Subcutaneous abdominal adipose tissue (tissue), 5 donors: ENCODE measurements around the gene TFCP2L1.

ENCODE experiments used
- H3K27ac ChIP-seq: one replicate; pipeline ENCODE4 v1.7.0; 2013; ENCODE audit warnings: low read depth, mild to moderate bottlenecking, inconsistent platforms, low read length, moderate library complexity
- H3K27me3 ChIP-seq, 5 donors: one replicate each; pipeline ENCODE4 v1.7.0; 2013; ENCODE audit warnings: low read length in 5 of 5, inconsistent platforms in 1 of 5; ENCODE audit not compliant: control insufficient read depth in 5 of 5, insufficient read depth in 4 of 5
- H3K36me3 ChIP-seq, 5 donors: one replicate each; pipeline ENCODE4 v1.7.0; 2013; ENCODE audit warnings: low read length in 5 of 5; ENCODE audit not compliant: control insufficient read depth in 5 of 5, insufficient read depth in 5 of 5
- H3K4me1 ChIP-seq, 5 donors: one replicate each; pipeline ENCODE4 v1.7.0; 2013; ENCODE audit warnings: low read length in 5 of 5, mild to moderate bottlenecking in 3 of 5, moderate library complexity in 1 of 5; ENCODE audit not compliant: control insufficient read depth in 5 of 5, insufficient read depth in 5 of 5
- H3K4me3 ChIP-seq, 5 donors: one replicate each; pipeline ENCODE4 v1.7.0; 2013; ENCODE audit warnings: low read length in 5 of 5, low read depth in 1 of 5
- H3K9ac ChIP-seq, 5 donors: one replicate each; pipeline ENCODE4 v1.7.0; 2013; ENCODE audit warnings: low read length in 5 of 5, mild to moderate bottlenecking in 4 of 5, moderate library complexity in 3 of 5
- H3K9me3 ChIP-seq, 5 donors: one replicate each; pipeline ENCODE4 v1.7.0; 2013; ENCODE audit warnings: low read length in 5 of 5; ENCODE audit not compliant: control insufficient read depth in 5 of 5
- donor health status: healthy.
- donor health status: healthy.
- donor health status: healthy.
- donor health status: healthy.
- donor health status: healthy.

TFCP2L1 gene

DNA sequence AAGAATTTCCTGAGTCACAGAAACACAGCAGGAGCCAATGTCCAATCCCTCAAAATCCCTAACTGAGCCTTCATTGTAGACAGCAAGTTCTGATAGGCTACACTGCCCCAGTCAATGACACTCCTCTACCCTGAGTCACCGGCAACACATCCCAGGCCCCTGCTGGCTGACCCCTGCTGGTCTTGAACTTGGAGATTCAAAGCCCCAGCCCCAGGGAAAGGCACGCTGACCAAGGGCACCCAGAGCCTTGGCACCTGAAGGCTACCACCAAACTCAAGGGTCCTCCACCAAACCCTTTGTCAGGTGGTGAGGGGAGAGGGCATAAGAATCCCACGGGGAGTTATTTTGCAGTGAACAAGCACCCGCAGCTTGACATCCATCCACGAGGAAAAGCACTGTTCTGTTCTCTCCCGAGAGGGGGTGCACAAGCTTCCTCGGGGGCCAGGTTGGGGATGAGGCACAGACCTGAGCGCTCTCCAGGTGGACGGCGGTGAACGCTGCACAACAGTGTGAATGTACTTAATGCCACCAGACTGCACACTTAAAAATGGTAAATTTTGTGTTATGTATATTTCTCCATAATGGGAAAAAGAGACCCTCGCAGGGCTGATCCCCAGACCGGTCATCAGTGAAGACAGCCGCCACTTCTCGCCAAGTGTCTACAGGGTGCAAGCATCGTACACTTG lies 46.9 kb downstream of the TFCP2L1 start:
- Histone ChIP-seq H3K9ac (no peak overlapping the region), H3K36me3 (no peaks in the 10 kb centered on the region), H3K4me1 (no peaks in the 10 kb centered on the region), H3K9me3 (no peaks in the 10 kb centered on the region), H3K27me3 (peaks cover 6 to 17% (median 16%) of the 10 kb centered on the region in 5 donors), H3K4me3 (no peak overlapping the region), H3K27ac (no peak overlapping the region)

DNA sequence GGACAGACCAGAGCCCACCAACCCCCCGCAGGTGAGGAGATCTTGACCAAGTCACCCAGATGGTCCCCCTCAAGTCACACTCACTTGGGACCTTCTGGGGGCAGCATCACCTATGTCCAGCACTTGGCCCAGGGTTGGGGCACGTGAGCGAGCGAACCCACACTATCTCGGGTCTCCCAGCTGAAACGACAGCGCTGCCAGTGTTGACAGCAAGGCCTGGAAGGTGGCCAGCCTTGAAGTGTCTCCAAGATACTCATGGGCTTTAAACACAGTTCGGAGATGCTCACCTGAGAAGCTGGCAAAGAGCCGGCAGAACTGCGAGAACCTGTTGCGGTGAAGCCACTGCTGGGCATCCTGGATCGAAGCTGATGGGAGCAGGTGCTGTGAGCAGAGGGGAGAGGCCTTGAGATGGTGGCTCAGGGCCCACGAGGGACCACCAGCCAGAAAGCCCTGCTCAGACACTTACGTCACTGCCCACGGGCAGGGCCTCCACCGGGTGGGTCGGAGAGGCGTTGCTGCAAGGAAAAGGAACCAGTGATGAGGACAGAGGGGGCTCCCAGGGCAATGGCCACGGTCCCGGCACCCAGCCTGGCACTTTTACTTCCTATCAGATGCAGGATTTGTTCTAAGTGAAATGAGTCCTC lies 47.5 kb downstream of the TFCP2L1 start:
- no peaks in the 10 kb centered on the region for H3K4me1 ChIP-seq
- no peak overlapping the region for H3K27ac ChIP-seq
- no peaks in the 10 kb centered on the region for H3K36me3 ChIP-seq

DNA sequence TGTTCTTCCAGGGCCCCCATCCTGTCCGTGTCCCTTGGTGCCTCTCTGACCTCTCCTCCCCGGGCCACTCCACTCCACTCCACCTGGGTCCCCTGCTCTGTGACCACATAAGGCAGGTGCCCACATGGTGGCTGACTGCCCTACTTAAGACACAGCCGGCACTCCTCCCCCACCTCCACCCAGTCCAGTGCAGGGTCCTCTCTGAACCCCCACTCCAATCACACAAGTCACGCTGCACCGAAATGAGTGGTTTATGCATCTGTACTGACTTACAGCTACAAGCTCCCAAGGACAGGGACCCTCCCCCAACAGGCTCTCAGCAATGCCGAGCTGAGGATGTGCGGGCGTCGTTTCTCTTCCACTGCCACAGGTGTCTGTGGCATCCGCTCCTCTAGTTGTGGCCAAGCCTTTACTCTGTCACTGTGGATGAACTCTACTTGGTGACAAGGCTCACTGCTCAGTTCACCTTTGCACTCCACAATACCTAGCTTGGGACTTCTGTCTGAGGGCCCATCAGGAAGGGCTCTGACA lies 48.3 kb downstream of the TFCP2L1 start:
- Histone ChIP-seq H3K36me3 (no peaks in the 10 kb centered on the region), H3K4me3 (no peak overlapping the region)

More for the DNA sequence above, 47.5 kb downstream of the TFCP2L1 start:
- peaks cover 6 to 17% (median 16%) of the 10 kb centered on the region in 5 donors for H3K27me3 ChIP-seq
- no peak overlapping the region for H3K4me3 ChIP-seq
- no peak overlapping the region for H3K9ac ChIP-seq
- no peaks in the 10 kb centered on the region for H3K9me3 ChIP-seq

DNA sequence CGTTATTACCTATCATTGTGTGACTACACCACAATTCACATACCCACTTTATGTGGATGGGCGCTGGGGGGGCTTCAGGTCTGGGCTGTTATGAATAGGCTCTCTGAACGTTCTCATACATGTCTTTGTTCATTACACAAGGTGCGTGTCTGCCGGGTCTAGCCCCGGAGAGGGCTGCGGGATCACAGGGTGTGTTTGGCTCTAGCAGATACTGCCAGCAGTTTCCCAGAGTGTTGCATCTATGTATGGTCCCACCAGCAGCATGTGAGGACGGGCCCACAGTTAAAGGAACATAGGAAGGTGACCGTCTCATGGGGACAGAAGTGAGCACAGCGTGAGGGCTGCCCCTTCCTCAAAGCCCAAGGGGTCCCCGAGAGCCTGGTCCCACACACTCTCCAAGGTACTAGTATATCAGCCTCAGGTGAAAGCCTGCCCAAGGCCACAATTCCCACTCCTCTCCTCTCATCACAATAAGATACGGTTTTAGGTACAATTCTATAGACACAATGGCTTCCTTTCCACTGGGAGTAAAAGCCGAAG lies 48.8 kb downstream of the TFCP2L1 start:
- H3K36me3 ChIP-seq, result no peaks in the 10 kb centered on the region
- H3K9ac ChIP-seq, result no peak overlapping the region
- H3K4me1 ChIP-seq, result no peaks in the 10 kb centered on the region
- no peak overlapping the region for H3K4me3 ChIP-seq
- H3K27ac ChIP-seq, result no peak overlapping the region
- H3K27me3 ChIP-seq, result peaks cover 6 to 17% (median 16%) of the 10 kb centered on the region in 5 donors
- no peaks in the 10 kb centered on the region for H3K9me3 ChIP-seq

More for the DNA sequence above, 48.3 kb downstream of the TFCP2L1 start:
- Histone ChIP-seq H3K27ac (no peak overlapping the region), H3K4me1 (no peaks in the 10 kb centered on the region), H3K27me3 (peaks cover 6 to 17% (median 16%) of the 10 kb centered on the region in 5 donors), H3K9ac (no peak overlapping the region), H3K9me3 (no peaks in the 10 kb centered on the region)

DNA sequence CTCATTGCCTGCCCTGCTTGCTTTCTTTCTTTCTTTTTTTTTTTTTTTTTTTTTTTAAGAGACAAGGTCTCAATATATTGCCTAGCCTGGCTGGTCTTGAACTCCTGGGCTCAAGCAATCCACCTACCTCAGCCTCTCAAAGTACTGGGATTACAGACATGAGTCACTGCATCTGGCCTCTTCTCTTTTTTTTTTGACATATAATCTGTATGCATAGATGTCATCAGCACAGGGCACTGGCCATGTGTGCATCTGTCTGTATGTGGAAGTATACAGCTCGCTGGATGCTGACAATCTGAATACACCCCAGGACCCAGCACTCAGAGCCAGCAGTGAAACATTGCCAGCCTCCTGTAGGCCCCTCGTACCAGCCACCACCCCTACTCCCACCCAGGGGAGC lies 49.5 kb downstream of the TFCP2L1 start:
- Histone ChIP-seq H3K9ac (no peak overlapping the region), H3K9me3 (no peaks in the 10 kb centered on the region), H3K4me1 (no peaks in the 10 kb centered on the region), H3K27ac (no peak overlapping the region), H3K36me3 (no peaks in the 10 kb centered on the region), H3K4me3 (no peak overlapping the region), H3K27me3 (peaks cover 6 to 17% (median 16%) of the 10 kb centered on the region in 5 donors)

DNA sequence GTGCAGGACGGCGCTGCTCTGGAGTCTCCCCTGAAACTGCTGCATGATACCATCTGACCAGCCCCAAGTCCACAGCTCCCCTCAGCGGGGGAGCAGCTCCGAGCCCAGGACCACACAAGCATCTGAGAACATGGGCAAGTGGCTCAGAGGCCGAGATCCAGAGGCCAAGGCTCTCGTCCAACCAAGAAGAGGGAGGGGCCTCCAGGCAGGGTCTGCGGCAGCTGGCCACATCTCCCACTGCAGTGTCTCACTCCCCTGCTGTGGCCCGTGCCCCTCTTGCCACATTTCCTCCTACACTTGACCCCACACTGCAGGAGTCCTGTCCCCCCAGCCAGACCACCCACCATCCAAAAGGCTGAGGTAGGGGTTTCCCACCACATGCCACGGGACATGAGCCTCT lies 50.2 kb downstream of the TFCP2L1 start:
- H3K36me3 ChIP-seq, result no peaks in the 10 kb centered on the region

DNA sequence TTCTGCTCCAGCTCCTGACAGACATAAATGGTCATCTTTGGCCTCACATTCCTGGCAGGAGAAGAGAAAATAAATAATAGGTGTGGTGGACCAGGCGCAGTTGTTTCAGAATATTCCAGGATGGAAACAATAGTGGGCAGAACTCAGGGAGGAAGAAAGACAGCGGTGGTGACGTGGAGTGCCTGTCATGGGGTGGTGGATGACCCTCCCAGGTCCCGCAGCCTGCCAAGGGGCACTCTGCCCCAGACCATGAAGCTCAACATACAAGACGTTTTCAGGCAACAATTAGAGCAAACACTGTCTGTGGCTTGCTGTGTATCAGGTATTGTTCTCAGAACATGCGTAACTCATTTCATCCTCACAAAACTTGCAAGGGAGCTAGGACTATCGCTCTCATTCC lies 50.9 kb downstream of the TFCP2L1 start:
- Histone ChIP-seq H3K4me1 (no peaks in the 10 kb centered on the region), H3K9me3 (no peaks in the 10 kb centered on the region), H3K36me3 (no peaks in the 10 kb centered on the region), H3K27me3 (peaks cover 6 to 17% (median 16%) of the 10 kb centered on the region in 5 donors), H3K27ac (no peak overlapping the region), H3K4me3 (no peak overlapping the region), H3K9ac (no peak overlapping the region)

More for the DNA sequence above, 50.2 kb downstream of the TFCP2L1 start:
- no peak overlapping the region for H3K4me3 ChIP-seq
- no peaks in the 10 kb centered on the region for H3K9me3 ChIP-seq
- H3K4me1 ChIP-seq, result no peaks in the 10 kb centered on the region
- peaks cover 6 to 17% (median 16%) of the 10 kb centered on the region in 5 donors for H3K27me3 ChIP-seq
- no peak overlapping the region for H3K27ac ChIP-seq
- no peak overlapping the region for H3K9ac ChIP-seq

DNA sequence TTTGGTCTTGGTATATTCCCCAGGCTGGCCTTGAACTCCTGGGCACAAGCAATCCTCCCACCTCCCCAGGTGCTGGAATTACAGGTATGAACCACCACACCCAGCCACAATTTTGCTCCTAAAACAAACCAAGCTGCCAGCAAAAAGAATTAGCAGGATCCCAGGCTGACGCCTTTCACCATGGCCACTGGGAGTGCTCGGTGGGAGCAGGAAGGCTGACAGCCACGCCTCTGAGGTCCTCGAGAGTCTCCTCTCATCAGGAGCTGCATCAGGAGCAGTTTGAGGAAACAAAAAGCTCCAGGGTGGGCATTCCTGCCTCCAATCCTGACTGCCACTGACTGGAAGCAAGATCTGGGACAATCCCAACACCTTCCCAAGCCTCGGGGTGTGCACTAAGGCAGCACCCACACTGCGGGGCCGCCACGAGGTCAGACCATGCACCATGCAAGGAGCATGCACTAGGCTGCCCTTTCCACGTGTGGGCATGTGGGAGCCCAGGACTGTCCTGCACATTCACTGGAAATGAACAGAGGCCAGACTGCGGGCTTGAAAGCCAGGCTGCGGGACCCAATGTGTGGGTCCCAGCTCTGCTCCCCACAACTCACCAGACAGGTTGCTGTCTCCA lies 51.4 kb downstream of the TFCP2L1 start:
- Histone ChIP-seq H3K9ac (no peak overlapping the region), H3K36me3 (no peaks in the 10 kb centered on the region), H3K9me3 (no peaks in the 10 kb centered on the region), H3K4me1 (no peaks in the 10 kb centered on the region), H3K27ac (no peak overlapping the region), H3K27me3 (peaks cover 6 to 17% (median 16%) of the 10 kb centered on the region in 5 donors), H3K4me3 (no peak overlapping the region)

DNA sequence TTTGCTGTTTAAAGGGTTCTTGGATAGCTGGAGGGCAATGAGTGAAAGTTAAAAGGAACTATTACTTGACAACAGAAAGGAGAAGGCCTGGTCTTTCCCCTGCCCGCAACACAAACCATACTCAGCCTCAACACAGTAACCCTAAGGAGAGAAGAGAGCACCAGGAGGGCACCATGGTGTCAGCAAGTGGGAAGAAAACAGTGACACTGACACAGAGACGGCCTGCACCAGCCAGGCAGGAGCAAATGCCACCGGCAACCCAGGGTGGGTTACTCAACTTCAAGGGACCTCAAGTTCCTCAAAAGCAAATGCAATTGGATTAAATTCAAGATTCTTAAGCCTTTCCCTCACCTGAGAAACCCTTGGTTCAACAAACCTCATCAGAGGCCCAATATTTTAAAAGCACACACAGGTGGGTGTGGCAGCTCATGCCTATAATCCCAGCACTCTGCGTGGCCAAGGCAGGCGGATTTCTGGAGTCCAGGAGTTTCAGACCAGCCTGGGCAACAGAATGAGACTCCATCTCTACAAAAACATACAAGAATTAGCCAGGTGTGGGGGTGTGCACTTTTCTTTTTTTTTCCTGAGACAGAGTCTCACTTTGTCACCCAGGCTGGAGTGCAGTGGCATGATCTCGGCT lies 52.3 kb downstream of the TFCP2L1 start:
- H3K27me3 ChIP-seq, result peaks cover 6 to 17% (median 12%) of the 10 kb centered on the region in 5 donors
- H3K9me3 ChIP-seq, result no peaks in the 10 kb centered on the region
- H3K4me1 ChIP-seq, result no peaks in the 10 kb centered on the region
- no peak overlapping the region for H3K4me3 ChIP-seq
- H3K27ac ChIP-seq, result no peak overlapping the region
- H3K36me3 ChIP-seq, result no peaks in the 10 kb centered on the region
- H3K9ac ChIP-seq, result no peak overlapping the region
